ACC112 (cell line): Measurements from ENCODE around the gene S100A10.

Experiments
- H2AFZ ChIP-seq: fragments of 200-600 bp; sonication (generic); one replicate; pipeline ENCODE4 v1.6.0; 2017; ENCODE audit warnings: antibody characterized with exemption, low read length; ENCODE audit not compliant: unreplicated experiment
- H3K27ac ChIP-seq: fragments of 200-600 bp; sonication (generic); 2 replicates; pipeline ENCODE4 v1.5.1; 2014; ENCODE audit warnings: low read depth, mild to moderate bottlenecking, antibody characterized with exemption, low read length, moderate library complexity
- H3K27me3 ChIP-seq: fragments of 200-600 bp; sonication (generic); 2 replicates; pipeline ENCODE4 v1.6.1; 2014; ENCODE audit warnings: mild to moderate bottlenecking, antibody characterized with exemption, low read length, moderate library complexity, mixed read lengths; ENCODE audit not compliant: insufficient read depth
- H3K36me3 ChIP-seq: fragments of 200-600 bp; sonication (generic); 2 replicates; pipeline ENCODE4 v1.6.1; 2016; ENCODE audit warnings: mild to moderate bottlenecking, antibody characterized with exemption, low read length, moderate library complexity, mixed read lengths; ENCODE audit not compliant: insufficient read depth
- H3K4me1 ChIP-seq: fragments of 200-600 bp; sonication (generic); one replicate; pipeline ENCODE4 v1.6.1; 2016; ENCODE audit warnings: low read length, mixed read lengths; ENCODE audit not compliant: insufficient read depth, unreplicated experiment, control insufficient read depth
- H3K4me3 ChIP-seq: fragments of 200-600 bp; sonication (generic); 2 replicates; pipeline ENCODE4 v1.5.1; 2014; ENCODE audit warnings: mild to moderate bottlenecking, low read depth, low read length
- H3K79me2 ChIP-seq: fragments of 200-600 bp; sonication (generic); one replicate; pipeline ENCODE4 v1.6.0; 2016; ENCODE audit warnings: low read length; ENCODE audit not compliant: control insufficient read depth, unreplicated experiment, insufficient read depth

The S100A10 gene

GRCh38 chr1:151976015-151976343 is 17.7 kb downstream of the S100A10 start:
- Histone ChIP-seq H2AFZ (no peak overlapping the region), H3K4me3 (no peak overlapping the region), H3K27ac (no peak overlapping the region), H3K36me3 (0 out of 2 replicates have a peak, but pooled peaks cover 2% of the 10 kb centered on the region), H3K27me3 (no peaks in the 10 kb centered on the region), H3K4me1 (peaks cover 43% of the 10 kb centered on the region), H3K79me2 (no peaks in the 10 kb centered on the region)

GRCh38 chr1:151975311-151976014 is 18.2 kb downstream of the S100A10 start:
- H3K27me3 ChIP-seq, result no peaks in the 10 kb centered on the region
- H3K4me1 ChIP-seq, result peaks cover 41% of the 10 kb centered on the region

GRCh38 chr1:151972542-151973248 is 21.0 kb downstream of the S100A10 start:
- H3K79me2 ChIP-seq, result no peaks in the 10 kb centered on the region
- H3K4me3 ChIP-seq, result 0 out of 2 replicates have a peak overlapping the region, but pooled peaks have one; percentile 1
- no peaks in the 10 kb centered on the region for H3K36me3 ChIP-seq
- no peaks in the 10 kb centered on the region for H3K27me3 ChIP-seq
- peak overlapping the region; percentile 1; the same call in 1 of the 2 replicates for H3K27ac ChIP-seq
- H2AFZ ChIP-seq, result no peak overlapping the region
- H3K4me1 ChIP-seq, result peaks cover 53% of the 10 kb centered on the region

More at GRCh38 chr1:151975311-151976014, 18.2 kb downstream of the S100A10 start:
- H2AFZ ChIP-seq, result no peak overlapping the region
- H3K79me2 ChIP-seq, result no peaks in the 10 kb centered on the region
- H3K4me3 ChIP-seq, result no peak overlapping the region
- H3K36me3 ChIP-seq, result no peaks in the 10 kb centered on the region
- no peak overlapping the region for H3K27ac ChIP-seq

- H3K79me2 ChIP-seq, result no peaks in the 10 kb centered on the region
- H3K4me3 ChIP-seq, result no peak overlapping the region
- H2AFZ ChIP-seq, result no peak overlapping the region
- H3K27ac ChIP-seq, result no peak overlapping the region
- no peaks in the 10 kb centered on the region for H3K36me3 ChIP-seq
- H3K4me1 ChIP-seq, result peaks cover 40% of the 10 kb centered on the region
- H3K27me3 ChIP-seq, result no peaks in the 10 kb centered on the region
Measured at GRCh38 chr1:151970626-151971025, 23.0 kb downstream of the S100A10 start.

- Histone ChIP-seq H3K4me3 (no peak overlapping the region), H3K79me2 (no peaks in the 10 kb centered on the region), H3K4me1 (peaks cover 40% of the 10 kb centered on the region), H3K27me3 (no peaks in the 10 kb centered on the region), H3K36me3 (no peaks in the 10 kb centered on the region), H2AFZ (no peak overlapping the region), H3K27ac (no peak overlapping the region)
Measured at GRCh38 chr1:151970128-151970527, 23.5 kb downstream of the S100A10 start.

GRCh38 chr1:151968791-151969399 is 24.8 kb downstream of the S100A10 start:
- Histone ChIP-seq H3K27ac (no peak overlapping the region), H3K4me1 (peaks cover 40% of the 10 kb centered on the region), H3K36me3 (no peaks in the 10 kb centered on the region), H3K4me3 (no peak overlapping the region), H2AFZ (no peak overlapping the region), H3K79me2 (no peaks in the 10 kb centered on the region), H3K27me3 (no peaks in the 10 kb centered on the region)

GRCh38 chr1:151968058-151968457 is 25.6 kb downstream of the S100A10 start:
- H3K27me3 ChIP-seq, result no peaks in the 10 kb centered on the region
- H3K4me1 ChIP-seq, result peaks cover 35% of the 10 kb centered on the region
- no peak overlapping the region for H3K27ac ChIP-seq
- no peaks in the 10 kb centered on the region for H3K36me3 ChIP-seq
- no peak overlapping the region for H2AFZ ChIP-seq
- no peak overlapping the region for H3K4me3 ChIP-seq
- no peaks in the 10 kb centered on the region for H3K79me2 ChIP-seq

- no peaks in the 10 kb centered on the region for H3K27me3 ChIP-seq
- no peak overlapping the region for H3K27ac ChIP-seq
- H3K36me3 ChIP-seq, result no peaks in the 10 kb centered on the region
- H3K4me3 ChIP-seq, result no peak overlapping the region
- H3K79me2 ChIP-seq, result no peaks in the 10 kb centered on the region
- no peak overlapping the region for H2AFZ ChIP-seq
- peaks cover 27% of the 10 kb centered on the region for H3K4me1 ChIP-seq
Measured at GRCh38 chr1:151967091-151967490, 26.6 kb downstream of the S100A10 start.

- no peaks in the 10 kb centered on the region for H3K27me3 ChIP-seq
Measured at GRCh38 chr1:151966061-151966460, 27.6 kb downstream of the S100A10 start.

GRCh38 chr1:151964510-151964909 is 29.1 kb downstream of the S100A10 start:
- peaks cover 23% of the 10 kb centered on the region for H3K4me1 ChIP-seq
- no peak overlapping the region for H3K4me3 ChIP-seq
- H3K79me2 ChIP-seq, result no peaks in the 10 kb centered on the region
- H3K27me3 ChIP-seq, result no peaks in the 10 kb centered on the region
- H2AFZ ChIP-seq, result no peak overlapping the region
- no peaks in the 10 kb centered on the region for H3K36me3 ChIP-seq
- no peak overlapping the region for H3K27ac ChIP-seq

More at GRCh38 chr1:151966061-151966460, 27.6 kb downstream of the S100A10 start:
- Histone ChIP-seq H3K4me1 (peaks cover 30% of the 10 kb centered on the region), H3K27ac (no peak overlapping the region), H3K4me3 (no peak overlapping the region), H2AFZ (no peak overlapping the region), H3K36me3 (no peaks in the 10 kb centered on the region), H3K79me2 (no peaks in the 10 kb centered on the region)
